ENCODE results near the gene ACTN1.

Gene ACTN1

DNA sequence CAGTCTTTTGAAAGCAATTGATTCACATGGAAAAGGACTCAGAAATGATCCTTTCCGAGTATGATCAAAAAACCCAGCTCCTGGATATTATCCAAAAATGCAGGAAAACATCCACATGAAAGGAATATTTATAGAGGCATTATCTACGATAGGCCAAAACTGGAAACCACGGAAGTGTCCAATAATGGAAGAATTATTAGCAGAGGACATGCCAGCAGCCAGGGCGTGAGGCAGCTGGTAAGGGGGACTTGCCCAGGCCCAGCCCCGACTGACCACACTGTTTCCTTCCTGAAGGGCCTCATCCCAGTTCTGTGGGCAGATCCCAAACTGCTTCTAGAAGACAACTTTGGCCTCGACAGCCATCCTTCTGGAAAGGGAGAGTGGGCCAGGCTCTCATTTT lies 20.5 kb downstream of the ACTN1 start:
- DNase-seq (ENCODE audit: low read depth): no peak
- no peak overlapping the region for H3K4me3 ChIP-seq (ENCODE audit: low read depth, low read length)
- TF ChIP-seq, protein P1, sequence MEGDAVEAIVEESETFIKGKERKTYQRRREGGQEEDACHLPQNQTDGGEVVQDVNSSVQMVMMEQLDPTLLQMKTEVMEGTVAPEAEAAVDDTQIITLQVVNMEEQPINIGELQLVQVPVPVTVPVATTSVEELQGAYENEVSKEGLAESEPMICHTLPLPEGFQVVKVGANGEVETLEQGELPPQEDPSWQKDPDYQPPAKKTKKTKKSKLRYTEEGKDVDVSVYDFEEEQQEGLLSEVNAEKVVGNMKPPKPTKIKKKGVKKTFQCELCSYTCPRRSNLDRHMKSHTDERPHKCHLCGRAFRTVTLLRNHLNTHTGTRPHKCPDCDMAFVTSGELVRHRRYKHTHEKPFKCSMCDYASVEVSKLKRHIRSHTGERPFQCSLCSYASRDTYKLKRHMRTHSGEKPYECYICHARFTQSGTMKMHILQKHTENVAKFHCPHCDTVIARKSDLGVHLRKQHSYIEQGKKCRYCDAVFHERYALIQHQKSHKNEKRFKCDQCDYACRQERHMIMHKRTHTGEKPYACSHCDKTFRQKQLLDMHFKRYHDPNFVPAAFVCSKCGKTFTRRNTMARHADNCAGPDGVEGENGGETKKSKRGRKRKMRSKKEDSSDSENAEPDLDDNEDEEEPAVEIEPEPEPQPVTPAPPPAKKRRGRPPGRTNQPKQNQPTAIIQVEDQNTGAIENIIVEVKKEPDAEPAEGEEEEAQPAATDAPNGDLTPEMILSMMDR (conservative IDR thresholded peaks at IDR 0.05; ENCODE audit: low read depth, low read length): no peak

DNA sequence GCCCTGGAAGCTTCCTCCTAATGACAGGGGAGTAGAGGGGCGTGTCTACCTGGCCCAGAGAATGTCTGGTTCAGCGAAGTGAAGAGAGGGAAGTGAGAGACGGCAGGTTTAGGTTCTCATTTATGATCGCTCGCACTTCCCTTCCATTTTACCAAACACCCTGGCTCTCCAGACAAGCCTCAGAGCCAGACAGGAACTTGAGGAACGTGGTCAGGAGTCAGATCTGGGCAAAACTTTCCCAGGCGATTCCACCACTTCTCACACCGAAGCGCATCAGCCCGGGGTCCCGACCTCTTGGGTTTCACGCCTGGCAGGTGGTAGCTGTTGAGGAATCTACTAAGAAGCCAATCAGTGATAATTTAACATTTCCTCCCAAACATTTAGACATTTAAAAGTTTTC lies 21.3 kb downstream of the ACTN1 start:
- DNase-seq (ENCODE audit: low read depth): peak; percentile 75
- no peak overlapping the region for H3K4me3 ChIP-seq (ENCODE audit: low read depth, low read length)
- TF ChIP-seq, protein P1 (conservative IDR thresholded peaks at IDR 0.05; ENCODE audit: low read depth, low read length): no peak

DNA sequence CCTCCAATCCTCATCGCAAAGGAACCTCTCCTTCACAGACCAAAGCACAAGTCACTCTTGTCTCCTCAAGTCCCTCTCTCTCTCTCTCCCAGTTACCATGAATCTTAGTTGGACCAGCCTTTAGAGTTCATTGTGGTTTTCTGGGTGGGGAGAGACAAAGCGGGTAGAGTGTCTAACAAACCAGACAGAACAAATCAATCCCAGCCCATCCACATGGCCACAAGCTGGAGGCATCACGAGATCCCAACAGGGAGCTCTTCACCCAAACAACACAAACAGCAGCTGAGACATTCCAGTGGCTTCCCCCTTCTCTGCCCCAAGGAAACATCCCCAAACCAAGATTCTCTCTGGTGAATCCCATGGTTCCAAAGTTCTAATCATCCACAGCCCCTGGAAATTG lies 22.4 kb downstream of the ACTN1 start:
- TF ChIP-seq, protein P1 (conservative IDR thresholded peaks at IDR 0.05; ENCODE audit: low read depth, low read length): no peak
- no peak overlapping the region for H3K4me3 ChIP-seq (ENCODE audit: low read depth, low read length)
- peak; percentile 56 for DNase-seq (ENCODE audit: low read depth)

DNA sequence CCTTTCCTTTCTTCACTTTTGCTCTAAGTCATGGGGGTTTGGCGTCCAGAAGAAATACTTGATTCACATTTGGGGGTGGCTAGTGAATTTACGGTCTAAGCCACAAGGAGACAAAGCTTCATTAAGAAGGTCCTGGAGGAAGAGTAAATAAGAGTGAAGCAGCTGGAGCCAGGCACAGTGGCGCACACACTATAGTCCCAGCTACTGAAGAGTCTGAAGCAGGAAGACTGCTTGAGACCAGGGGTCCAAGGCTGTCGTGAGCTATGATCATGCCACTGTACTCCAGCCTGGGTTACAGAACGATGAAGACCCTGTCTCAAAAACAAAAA lies 23.3 kb downstream of the ACTN1 start:
- DNase-seq (ENCODE audit: low read depth): no peak
- TF ChIP-seq, protein P1 (conservative IDR thresholded peaks at IDR 0.05; ENCODE audit: low read depth, low read length): no peak
- no peak overlapping the region for H3K4me3 ChIP-seq (ENCODE audit: low read depth, low read length)

DNA sequence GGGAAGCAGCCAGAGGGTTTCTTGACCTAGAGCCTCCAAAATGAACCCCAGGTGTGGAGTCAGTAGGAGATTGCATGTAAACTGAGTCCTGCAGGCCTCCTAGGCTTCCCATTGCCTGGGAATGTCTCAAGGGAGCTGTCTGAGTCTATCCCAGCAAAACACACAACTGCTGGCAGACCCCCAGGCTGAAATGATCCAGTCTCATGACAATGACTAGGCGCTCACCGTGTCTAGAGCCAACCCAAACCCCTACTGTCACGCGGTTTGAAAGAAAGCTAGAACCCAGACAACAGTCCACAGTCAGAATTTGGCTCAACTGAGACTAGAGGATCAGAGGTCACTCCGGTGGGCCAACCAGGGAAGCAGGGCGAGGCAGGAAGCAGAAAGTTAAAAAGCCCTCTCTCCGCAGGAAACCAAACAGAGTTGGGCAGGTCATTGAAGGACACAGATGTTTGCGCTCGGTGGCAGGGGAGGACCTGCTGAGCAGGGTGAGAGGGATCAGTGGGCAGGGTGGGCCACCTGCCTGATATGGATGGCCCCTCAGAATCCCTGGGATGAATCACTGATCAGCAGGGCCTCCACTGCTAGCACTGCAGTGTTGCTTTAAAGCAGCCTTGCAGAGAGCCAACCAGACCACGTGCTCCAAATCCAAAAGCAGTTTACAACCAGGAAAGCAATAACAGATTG lies 23.8 kb downstream of the ACTN1 start:
- DNase-seq (ENCODE audit: low read depth): peak; percentile 70
- H3K4me3 ChIP-seq (ENCODE audit: low read depth, low read length): no peak overlapping the region
- TF ChIP-seq, protein P1 (conservative IDR thresholded peaks at IDR 0.05; ENCODE audit: low read depth, low read length): no peak

DNA sequence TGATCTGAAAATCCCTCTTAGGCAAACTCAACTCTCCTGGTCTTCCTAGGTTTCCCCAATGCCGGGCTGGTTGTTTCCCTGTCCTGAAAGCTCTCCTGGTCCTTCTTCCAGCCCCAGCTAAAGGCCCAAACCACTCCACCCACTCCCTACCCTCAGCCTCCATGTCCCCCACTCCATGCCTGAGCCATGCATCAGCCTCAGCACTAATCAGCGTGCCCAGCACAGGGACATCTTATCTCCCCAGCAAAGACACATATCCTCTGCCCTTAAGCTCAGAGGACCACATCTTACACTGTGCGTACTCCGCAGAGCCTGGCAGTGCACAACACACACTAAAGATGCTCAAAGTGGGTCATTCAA lies 25.9 kb downstream of the ACTN1 start:
- H3K4me3 ChIP-seq (ENCODE audit: low read depth, low read length): no peak overlapping the region
- DNase-seq (ENCODE audit: low read depth): no peak

More for the DNA sequence above, 25.9 kb downstream of the ACTN1 start:
- TF ChIP-seq, protein P1 (conservative IDR thresholded peaks at IDR 0.05; ENCODE audit: low read depth, low read length): no peak

Measured in choroid plexus epithelial cell (primary cell).